ENCODE measurements around the gene ZPLD1.
A peak's percentile ranks its signal among the peaks of the same experiment; 100 is the strongest.

Gene ZPLD1

GRCh38 chr3:102454181-102454580 is 19.4 kb downstream of the ZPLD1 start:
- in situ Hi-C loops (cut with HindIII; ENCODE audit: low sequenced_read_pairs): no loop called here
- no peak overlapping the region for H3K4me3 ChIP-seq (ENCODE audit: low read depth, low read length)
- DNase-seq (ENCODE audit: low read depth, low spot score): no peak
- no peak for TF ChIP-seq CTCF (IDR thresholded peaks at IDR 0.05; ENCODE audit: low read depth, low read length)

GRCh38 chr3:102457644-102458043 is 22.8 kb downstream of the ZPLD1 start:
- no peak for TF ChIP-seq CTCF (IDR thresholded peaks at IDR 0.05; ENCODE audit: low read depth, low read length)
- no peak overlapping the region for H3K4me3 ChIP-seq (ENCODE audit: low read depth, low read length)
- in situ Hi-C loops (cut with HindIII; ENCODE audit: low sequenced_read_pairs): no loop called here
- DNase-seq (ENCODE audit: low read depth, low spot score): no peak

GRCh38 chr3:102460579-102460978 is 25.8 kb downstream of the ZPLD1 start:
- in situ Hi-C loops (cut with HindIII; ENCODE audit: low sequenced_read_pairs): no loop called here
- TF ChIP-seq CTCF (IDR thresholded peaks at IDR 0.05; ENCODE audit: low read depth, low read length): no peak

GRCh38 chr3:102464261-102464660 is 29.4 kb downstream of the ZPLD1 start:
- H3K4me3 ChIP-seq (ENCODE audit: low read depth, low read length): no peak overlapping the region
- in situ Hi-C loops (cut with HindIII; ENCODE audit: low sequenced_read_pairs): no loop called here
- TF ChIP-seq CTCF (IDR thresholded peaks at IDR 0.05; ENCODE audit: low read depth, low read length): no peak
- DNase-seq (ENCODE audit: low read depth, low spot score): no peak

More at GRCh38 chr3:102460579-102460978, 25.8 kb downstream of the ZPLD1 start:
- DNase-seq (ENCODE audit: low read depth, low spot score): peak; percentile 4
- no peak overlapping the region for H3K4me3 ChIP-seq (ENCODE audit: low read depth, low read length)

GRCh38 chr3:102466001-102466400 is 31.2 kb downstream of the ZPLD1 start:
- in situ Hi-C loops (cut with HindIII; ENCODE audit: low sequenced_read_pairs): no loop called here
- peak; percentile 22 for TF ChIP-seq CTCF (IDR thresholded peaks at IDR 0.05; ENCODE audit: low read depth, low read length)
- no peak for DNase-seq (ENCODE audit: low read depth, low spot score)
- H3K4me3 ChIP-seq (ENCODE audit: low read depth, low read length): no peak overlapping the region

GRCh38 chr3:102470066-102470465 is 35.3 kb downstream of the ZPLD1 start:
- TF ChIP-seq CTCF (IDR thresholded peaks at IDR 0.05; ENCODE audit: low read depth, low read length): no peak
- no peak for DNase-seq (ENCODE audit: low read depth, low spot score)
- H3K4me3 ChIP-seq (ENCODE audit: low read depth, low read length): no peak overlapping the region
- in situ Hi-C loops (cut with HindIII; ENCODE audit: low sequenced_read_pairs): no loop called here

GRCh38 chr3:102471001-102471400 is 36.2 kb downstream of the ZPLD1 start:
- DNase-seq (ENCODE audit: low read depth, low spot score): no peak
- TF ChIP-seq CTCF (IDR thresholded peaks at IDR 0.05; ENCODE audit: low read depth, low read length): no peak
- in situ Hi-C loops (cut with HindIII; ENCODE audit: low sequenced_read_pairs): no loop called here
- no peak overlapping the region for H3K4me3 ChIP-seq (ENCODE audit: low read depth, low read length)

Data from astrocyte of the spinal cord (primary cell).